Retinal pigment epithelial cell (primary cell): Measurements from ENCODE around the gene CAPG.
A peak's percentile ranks its signal among the peaks of the same experiment; 100 is the strongest.
"Not testable (repeated sequence)": the region's sequence is repeated elsewhere in the genome, so short reads cannot be mapped to it uniquely, and the experiment has no call there.

Experiments used
- DNase-seq: peaks from one replicate; pipeline ENCODE4 v3.0.0-alpha.2; 2010; ENCODE audit warnings: low read depth
- H3K4me3 ChIP-seq: 2 replicates; pipeline ENCODE4 v1.5.1; 2011; ENCODE audit warnings: mild to moderate bottlenecking, low read length, control low read depth, moderate library complexity
- CTCF ChIP-seq: conservative IDR thresholded peaks from 2 replicates; pipeline ENCODE4 v1.5.1; 2011; ENCODE audit warnings: low read depth, low read length, control low read depth, inconsistent platforms

CAPG gene

GRCh38 chr2:85367180-85367579 is 43.0 kb downstream of the CAPG start:
- DNase-seq, result no peak
- no peak for TF ChIP-seq CTCF
- no peak overlapping the region for H3K4me3 ChIP-seq

- not testable (repeated sequence) for H3K4me3 ChIP-seq, DNase-seq
These were observed 47.3 kb downstream of the CAPG start for GRCh38 chr2:85362653-85363387.

GRCh38 chr2:85357736-85358135 is 52.4 kb downstream of the CAPG start:
- DNase-seq, result no peak
- no peak overlapping the region for H3K4me3 ChIP-seq
- no peak for TF ChIP-seq CTCF

GRCh38 chr2:85356186-85356585 is 54.0 kb downstream of the CAPG start:
- TF ChIP-seq CTCF, result no peak
- no peak for DNase-seq
- no peak overlapping the region for H3K4me3 ChIP-seq

GRCh38 chr2:85355521-85355920 is 54.6 kb downstream of the CAPG start:
- peak overlapping the region; percentile 98 for H3K4me3 ChIP-seq
- TF ChIP-seq CTCF, result no peak
- no peak for DNase-seq

GRCh38 chr2:85355073-85355410 is 55.1 kb downstream of the CAPG start:
- H3K4me3 ChIP-seq, result peak overlapping the region; percentile 98
- DNase-seq, result no peak
- TF ChIP-seq CTCF, result no peak

GRCh38 chr2:85354286-85355072 is 55.7 kb downstream of the CAPG start, which contains the start of the genes ELMOD3 and RETSAT:
TSS of gene ELMOD3 (plus strand) at chr2:85354769. CDS start at chr2:85357199, 2,430 bp downstream.
TSS of gene RETSAT (minus strand) at chr2:85354528. CDS start at chr2:85354507, 21 bp downstream.
- peak; percentile 98 for DNase-seq
- TF ChIP-seq CTCF, result no peak

More at GRCh38 chr2:85354286-85355072, 55.7 kb downstream of the CAPG start, which contains the start of the genes ELMOD3 and RETSAT:
- H3K4me3 ChIP-seq, result peak within 1 kb of the TSS; percentile 98
